ENCODE results near the gene ZNF512. TPM values are rescaled to one million over a fixed set of nuclear protein-coding genes. Genes with fewer than 3 reads are reported as not detected.

The ZNF512 gene
- total RNA-seq, 1 donor from 2014 or later = 55.9 TPM

- Histone ChIP-seq H3K27me3 (ENCODE audit: control insufficient read depth, insufficient read depth, low read length) (no peaks in the 10 kb centered on the region), H3K4me3 (ENCODE audit: low read depth, low read length) (no peak overlapping the region), H3K36me3 (ENCODE audit: control insufficient read depth, insufficient read depth, low read length) (no peaks in the 10 kb centered on the region)
- no peak for DNase-seq (ENCODE audit: low read depth)
- TF ChIP-seq CTCF (IDR thresholded peaks at IDR 0.05; ENCODE audit: insufficient read depth, low read length, poor library complexity, severe bottlenecking) = no peak
Observed at GRCh38 chr2:27651056-27651455, 68.2 kb downstream of the ZNF512 start.

GRCh38 chr2:27652341-27652740 lies 69.5 kb downstream of the ZNF512 start:
- Histone ChIP-seq H3K4me3 (ENCODE audit: low read depth, low read length) (no peak overlapping the region), H3K27me3 (ENCODE audit: control insufficient read depth, insufficient read depth, low read length) (no peaks in the 10 kb centered on the region), H3K36me3 (ENCODE audit: control insufficient read depth, insufficient read depth, low read length) (no peaks in the 10 kb centered on the region)
- TF ChIP-seq CTCF (IDR thresholded peaks at IDR 0.05; ENCODE audit: insufficient read depth, low read length, poor library complexity, severe bottlenecking) = no peak
- no peak for DNase-seq (ENCODE audit: low read depth)

GRCh38 chr2:27652790-27653189 lies 69.9 kb downstream of the ZNF512 start:
- Histone ChIP-seq H3K36me3 (ENCODE audit: control insufficient read depth, insufficient read depth, low read length) (no peaks in the 10 kb centered on the region), H3K27me3 (ENCODE audit: control insufficient read depth, insufficient read depth, low read length) (no peaks in the 10 kb centered on the region), H3K4me3 (ENCODE audit: low read depth, low read length) (no peak overlapping the region)
- no peak for TF ChIP-seq CTCF (IDR thresholded peaks at IDR 0.05; ENCODE audit: insufficient read depth, low read length, poor library complexity, severe bottlenecking)
- no peak for DNase-seq (ENCODE audit: low read depth)

- no peak for TF ChIP-seq CTCF (IDR thresholded peaks at IDR 0.05; ENCODE audit: insufficient read depth, low read length, poor library complexity, severe bottlenecking)
- Histone ChIP-seq H3K4me3 (ENCODE audit: low read depth, low read length) (no peak overlapping the region), H3K27me3 (ENCODE audit: control insufficient read depth, insufficient read depth, low read length) (no peaks in the 10 kb centered on the region), H3K36me3 (ENCODE audit: control insufficient read depth, insufficient read depth, low read length) (no peaks in the 10 kb centered on the region)
- DNase-seq (ENCODE audit: low read depth) = peak; percentile 43
Observed at GRCh38 chr2:27653397-27653796, 70.6 kb downstream of the ZNF512 start.

- H3K36me3 ChIP-seq (ENCODE audit: control insufficient read depth, insufficient read depth, low read length) = no peaks in the 10 kb centered on the region
- no peaks in the 10 kb centered on the region for H3K27me3 ChIP-seq (ENCODE audit: control insufficient read depth, insufficient read depth, low read length)
- no peak for DNase-seq (ENCODE audit: low read depth)
- no peak for TF ChIP-seq CTCF (IDR thresholded peaks at IDR 0.05; ENCODE audit: insufficient read depth, low read length, poor library complexity, severe bottlenecking)
- H3K4me3 ChIP-seq (ENCODE audit: low read depth, low read length) = no peak overlapping the region
Observed at GRCh38 chr2:27655155-27655951, 72.5 kb downstream of the ZNF512 start.

- H3K36me3 ChIP-seq (ENCODE audit: control insufficient read depth, insufficient read depth, low read length) = no peaks in the 10 kb centered on the region
- no peak for DNase-seq (ENCODE audit: low read depth)
- TF ChIP-seq CTCF (IDR thresholded peaks at IDR 0.05; ENCODE audit: insufficient read depth, low read length, poor library complexity, severe bottlenecking) = no peak
- H3K27me3 ChIP-seq (ENCODE audit: control insufficient read depth, insufficient read depth, low read length) = no peaks in the 10 kb centered on the region
- H3K4me3 ChIP-seq (ENCODE audit: low read depth, low read length) = no peak overlapping the region
Observed at GRCh38 chr2:27661371-27661770, 78.5 kb downstream of the ZNF512 start.

All from kidney epithelial cell (primary cell).